Mesenchymal stem cell (in vitro differentiated cells and primary cell): Measurements from ENCODE around the gene CCDC106.
A peak's percentile ranks its signal among the peaks of the same experiment; 100 is the strongest.

Source experiments
- DNase-seq: peaks from one replicate; pipeline ENCODE4 v3.0.0-alpha.2; 2013
- H2AFZ ChIP-seq: one replicate; pipeline ENCODE4 v1.6.1; 2013; ENCODE audit warnings: low read depth, mild to moderate bottlenecking, control low read depth, inconsistent platforms, low read length, moderate library complexity
- H2AK5ac ChIP-seq: 2 replicates; pipeline ENCODE4 v1.6.1; 2013; ENCODE audit warnings: low read length, moderate library complexity, mild to moderate bottlenecking, inconsistent platforms; ENCODE audit not compliant: severe bottlenecking
- H2BK120ac ChIP-seq: one replicate; pipeline ENCODE4 v1.6.1; 2013; ENCODE audit warnings: low read depth, mild to moderate bottlenecking, inconsistent platforms, low read length, moderate library complexity
- H2BK12ac ChIP-seq, 2 experiments: one replicate each; pipeline ENCODE4 v1.6.1; 2013; ENCODE audit warnings: inconsistent platforms in 2 of 2, low read length in 2 of 2, mild to moderate bottlenecking in 2 of 2, moderate library complexity in 2 of 2, control low read depth in 1 of 2
- H2BK15ac ChIP-seq: one replicate; pipeline ENCODE4 v1.6.1; 2013; ENCODE audit warnings: mild to moderate bottlenecking, low read depth, inconsistent platforms; ENCODE audit not compliant: poor library complexity, severe bottlenecking
- H2BK5ac ChIP-seq: 2 replicates; pipeline ENCODE4 v1.6.1; 2013; ENCODE audit warnings: low read depth, mild to moderate bottlenecking, low read length, control low read depth, inconsistent platforms; ENCODE audit not compliant: poor library complexity, severe bottlenecking
- H3K14ac ChIP-seq, 2 experiments: one replicate each; pipeline ENCODE4 v1.6.1; 2013; ENCODE audit warnings: inconsistent platforms in 2 of 2, low read length in 2 of 2, control low read depth in 1 of 2, mild to moderate bottlenecking in 1 of 2, moderate library complexity in 1 of 2
- H3K18ac ChIP-seq, 2 experiments: one replicate each; pipeline ENCODE4 v1.6.1; 2013; ENCODE audit warnings: inconsistent platforms in 2 of 2, low read length in 2 of 2, control low read depth in 1 of 2, low read depth in 1 of 2, mild to moderate bottlenecking in 1 of 2
- H3K23ac ChIP-seq, 2 experiments: one replicate each; pipeline ENCODE4 v1.6.1; 2013; ENCODE audit warnings: inconsistent platforms in 2 of 2, low read length in 2 of 2, mild to moderate bottlenecking in 2 of 2, moderate library complexity in 2 of 2, control low read depth in 1 of 2
- H3K27ac ChIP-seq: 2 replicates; pipeline ENCODE4 v1.5.1; 2013; ENCODE audit warnings: mild to moderate bottlenecking, moderate library complexity, low read length, control low read depth, inconsistent platforms; ENCODE audit not compliant: poor library complexity, severe bottlenecking
- H3K27me3 ChIP-seq, 2 experiments: 2 replicates each; pipeline versions ENCODE4 v1.6.1 to v1.7.0; 2013; ENCODE audit warnings: low read length in 2 of 2, mild to moderate bottlenecking in 2 of 2, moderate library complexity in 2 of 2, control low read depth in 1 of 2, inconsistent platforms in 1 of 2; ENCODE audit not compliant: control insufficient read depth in 1 of 2, insufficient read depth in 1 of 2
- H3K36me3 ChIP-seq, 2 experiments: 2 replicates each; pipeline versions ENCODE4 v1.6.1 to v1.7.0; 2013; ENCODE audit warnings: low read length in 2 of 2, control low read depth in 1 of 2, inconsistent platforms in 1 of 2, low read depth in 1 of 2, mild to moderate bottlenecking in 1 of 2; ENCODE audit not compliant: insufficient read depth in 2 of 2, control insufficient read depth in 1 of 2
- H3K4ac ChIP-seq, 2 experiments: one replicate each; pipeline ENCODE4 v1.6.1; 2013; ENCODE audit warnings: inconsistent platforms in 2 of 2, low read length in 2 of 2, mild to moderate bottlenecking in 2 of 2, moderate library complexity in 2 of 2, control low read depth in 1 of 2, low read depth in 1 of 2
- H3K4me1 ChIP-seq: 2 replicates; pipeline ENCODE4 v1.6.1; 2013; ENCODE audit warnings: low read depth, low read length, control low read depth; ENCODE audit not compliant: control insufficient read depth, insufficient read depth
- H3K4me2 ChIP-seq: 2 replicates; pipeline ENCODE4 v1.6.1; 2013; ENCODE audit warnings: low read length, mild to moderate bottlenecking, inconsistent platforms; ENCODE audit not compliant: poor library complexity, severe bottlenecking
- H3K4me3 ChIP-seq, 2 experiments: 2 replicates each; pipeline versions ENCODE4 v1.5.1 to v1.7.0; 2013; ENCODE audit warnings: low read length in 2 of 2, mild to moderate bottlenecking in 2 of 2, control low read depth in 1 of 2, low read depth in 1 of 2; ENCODE audit not compliant: insufficient read depth in 1 of 2
- H3K79me1 ChIP-seq: replicated peaks from 2 replicates; pipeline ENCODE4 v1.6.1; 2013; ENCODE audit warnings: mild to moderate bottlenecking, control low read depth, low read length, inconsistent platforms; ENCODE audit not compliant: poor library complexity, severe bottlenecking
- H3K9ac ChIP-seq: 2 replicates; pipeline ENCODE4 v1.7.0; 2013; ENCODE audit warnings: mild to moderate bottlenecking, low read length, moderate library complexity
- H3K9me3 ChIP-seq: 2 replicates; pipeline ENCODE4 v1.7.0; 2013; ENCODE audit warnings: mild to moderate bottlenecking, low read length; ENCODE audit not compliant: control insufficient read depth
- H4K8ac ChIP-seq: one replicate; pipeline ENCODE4 v1.6.1; 2013; ENCODE audit warnings: inconsistent platforms, mild to moderate bottlenecking, low read length, moderate library complexity
- H4K91ac ChIP-seq: one replicate; pipeline ENCODE4 v1.6.1; 2013; ENCODE audit warnings: mild to moderate bottlenecking, low read length, inconsistent platforms
- WGBS: methylation state at CpG from one replicate; pipeline ENCODE4 v1.1.7; 2013; ENCODE audit warnings: mixed read lengths; 5-methylcytosine and 5-hydroxymethylcytosine counted together

The CCDC106 gene

GRCh38 chr19:55637534-55637933 lies 10.5 kb upstream of the CCDC106 start:
- 86% methylated on average over 11 of the region's 11 CpGs for WGBS

DNA sequence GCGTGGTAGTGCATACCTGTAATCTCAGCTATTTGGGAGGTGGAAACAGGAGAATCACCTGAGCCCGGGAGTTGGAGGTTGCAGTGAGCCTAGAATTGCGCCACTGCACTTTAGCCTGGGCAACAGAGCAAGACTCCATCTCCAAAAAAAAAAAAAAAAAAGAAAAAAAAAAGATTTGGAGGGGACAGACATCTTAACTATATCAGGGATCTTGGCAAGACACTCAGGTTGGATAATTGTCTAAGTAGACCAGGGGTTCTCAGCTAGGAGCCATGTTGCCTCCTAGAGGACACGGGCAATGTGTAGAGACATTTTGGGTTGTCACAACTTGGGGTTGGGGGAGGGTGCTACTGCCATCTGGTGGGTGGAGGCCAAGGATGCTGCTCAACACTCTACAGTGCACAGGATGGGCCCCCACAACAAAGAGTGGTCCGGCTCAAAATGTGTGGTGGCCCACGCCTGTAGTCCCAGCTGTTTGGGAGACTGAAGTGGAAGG lies 9.1 kb upstream of the CCDC106 start:
- no peak overlapping the region for H2AK5ac ChIP-seq
- no peak overlapping the region for H4K91ac ChIP-seq
- peak; percentile 63 for DNase-seq
- peaks cover 17% of the 10 kb centered on the region for H3K79me1 ChIP-seq
- WGBS: 89% methylated on average over 3 of the region's 6 CpGs
- H2AFZ ChIP-seq: no peak overlapping the region
- peaks cover 41% of the 10 kb centered on the region for H3K4me1 ChIP-seq
- H3K4me2 ChIP-seq: no peak overlapping the region
- H3K9ac ChIP-seq: no peak overlapping the region
- H2BK12ac ChIP-seq: peak overlapping the region in 1 of 2 experiments; percentile 15
- no peak overlapping the region for H3K23ac ChIP-seq
- H3K14ac ChIP-seq: no peak overlapping the region
- H3K4me3 ChIP-seq: no peak overlapping the region
- H2BK5ac ChIP-seq: no peak overlapping the region
- H2BK15ac ChIP-seq: no peak overlapping the region
- no peaks in the 10 kb centered on the region for H3K27me3 ChIP-seq
- no peaks in the 10 kb centered on the region for H3K9me3 ChIP-seq
- H4K8ac ChIP-seq: no peak overlapping the region
- H3K4ac ChIP-seq: no peak overlapping the region
- H3K18ac ChIP-seq: no peak overlapping the region
- H2BK120ac ChIP-seq: no peak overlapping the region
- H3K36me3 ChIP-seq: peaks cover 11 to 15% of the 10 kb centered on the region in 2 experiments
- no peak overlapping the region for H3K27ac ChIP-seq

More at GRCh38 chr19:55637534-55637933, 10.5 kb upstream of the CCDC106 start:
- Histone ChIP-seq H2BK15ac (no peak overlapping the region), H3K4ac (no peak overlapping the region), H3K36me3 (peaks cover 11 to 12% of the 10 kb centered on the region in 2 experiments), H3K9ac (no peak overlapping the region), H3K27me3 (no peaks in the 10 kb centered on the region), H2AFZ (no peak overlapping the region), H3K9me3 (no peaks in the 10 kb centered on the region), H2BK120ac (no peak overlapping the region), H3K23ac (no peak overlapping the region), H4K91ac (no peak overlapping the region), H2AK5ac (no peak overlapping the region), H3K14ac (no peak overlapping the region), H4K8ac (no peak overlapping the region), H2BK12ac (no peak overlapping the region), H2BK5ac (no peak overlapping the region), H3K4me3 (no peak overlapping the region), H3K18ac (no peak overlapping the region), H3K4me1 (peaks cover 34% of the 10 kb centered on the region), H3K4me2 (no peak overlapping the region), H3K27ac (no peak overlapping the region), H3K79me1 (peaks cover 15% of the 10 kb centered on the region)
- DNase-seq: no peak

DNA sequence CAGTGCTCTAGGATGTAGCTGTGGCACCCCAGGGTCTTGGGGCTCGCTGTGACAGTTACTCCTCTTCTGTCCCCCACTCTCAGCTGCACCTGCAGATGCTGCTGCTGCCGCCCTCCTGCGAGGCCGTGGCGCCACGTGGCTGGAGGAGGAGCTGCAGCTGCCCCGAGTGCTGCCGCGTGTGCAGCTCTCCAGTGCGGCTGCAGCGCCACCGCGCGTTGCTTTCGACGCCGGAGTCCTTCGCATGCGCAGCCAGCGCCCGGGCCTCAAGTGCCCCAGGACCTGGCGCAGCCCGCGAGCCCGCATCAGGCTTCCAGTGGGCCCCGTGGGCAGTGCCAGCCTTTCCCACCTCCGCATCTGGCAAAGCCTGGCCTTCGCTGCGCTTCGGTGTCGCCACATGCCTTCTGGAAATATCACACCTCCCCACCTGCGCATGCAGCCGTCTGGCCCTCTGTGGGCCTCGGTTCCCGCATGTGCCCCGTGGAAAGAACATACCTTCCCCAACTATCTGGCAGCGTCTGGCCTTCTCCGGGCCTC lies 7.9 kb upstream of the CCDC106 start:
- DNase-seq: peak; percentile 34
- Histone ChIP-seq H2AFZ (peak overlapping the region; percentile 65), H4K8ac (peak overlapping the region; percentile 47), H2BK15ac (no peak overlapping the region), H2AK5ac (peak overlapping the region; percentile 35), H4K91ac (peak overlapping the region; percentile 66), H3K27ac (peak overlapping the region; percentile 75), H3K4me2 (peak overlapping the region; percentile 77), H2BK120ac (no peak overlapping the region), H3K27me3 (no peaks in the 10 kb centered on the region), H3K4me3 (peak overlapping the region; percentile 82 to 94), H3K9me3 (no peaks in the 10 kb centered on the region), H3K9ac (peak overlapping the region; percentile 86), H3K4ac (peak overlapping the region; percentile 62 to 79), H3K14ac (peak overlapping the region in 1 of 2 experiments; percentile 68), H3K18ac (peak overlapping the region; percentile 40 to 81), H3K4me1 (peaks cover 47% of the 10 kb centered on the region), H3K23ac (peak overlapping the region in 1 of 2 experiments; percentile 51), H3K79me1 (peaks cover 13% of the 10 kb centered on the region), H3K36me3 (peaks cover 18 to 22% of the 10 kb centered on the region in 2 experiments), H2BK5ac (no peak overlapping the region), H2BK12ac (peak overlapping the region in 1 of 2 experiments; percentile 51)
- 64% methylated on average over 30 of the region's 38 CpGs for WGBS

- Histone ChIP-seq H3K4me2 (peak within 1 kb of the TSS; percentile 100), H3K18ac (peak within 1 kb of the TSS; percentile 84 to 93), H2BK12ac (peak within 1 kb of the TSS in 1 of 2 experiments; percentile 51), H3K36me3 (peaks cover 25 to 28% of the 10 kb centered on the region in 2 experiments), H4K91ac (peak within 1 kb of the TSS; percentile 66), H3K9ac (peak within 1 kb of the TSS; percentile 94), H3K4me3 (peak within 1 kb of the TSS; percentile 82 to 94), H4K8ac (peak within 1 kb of the TSS; percentile 90), H3K14ac (peak within 1 kb of the TSS in 1 of 2 experiments; percentile 68), H3K79me1 (peaks cover 13% of the 10 kb centered on the region), H3K27ac (peak within 1 kb of the TSS; percentile 91), H2AK5ac (peak within 1 kb of the TSS; percentile 35), H3K4me1 (peaks cover 48% of the 10 kb centered on the region), H2AFZ (peak within 1 kb of the TSS; percentile 65), H3K27me3 (no peaks in the 10 kb centered on the region), H2BK120ac (peak within 1 kb of the TSS; percentile 94), H2BK5ac (peak within 1 kb of the TSS; percentile 66), H3K9me3 (no peaks in the 10 kb centered on the region), H3K4ac (peak within 1 kb of the TSS; percentile 62 to 79), H2BK15ac (peak within 1 kb of the TSS; percentile 74), H3K23ac (peak within 1 kb of the TSS in 1 of 2 experiments; percentile 51)
- WGBS: under 1% methylated on average over 57 of the region's 89 CpGs
- DNase-seq: peak; percentile 91
Observed at GRCh38 chr19:55640577-55641425, 7.2 kb upstream of the CCDC106 start, which contains the start of gene ZNF580. TSS of gene ZNF580 (plus strand) at chr19:55641002. CDS start at chr19:55642509, 1,507 bp downstream.
